OCI-LY1 (cell line): ENCODE measurements around the gene ILF2.
A peak's percentile ranks its signal among the peaks of the same experiment; 100 is the strongest.
"Not testable (repeated sequence)": the region's sequence is repeated elsewhere in the genome, so short reads cannot be mapped to it uniquely, and the experiment has no call there.

Source experiments
- H2AFZ ChIP-seq: fragments of 200-600 bp; sonication (generic), shearing (Covaris generic); 2 replicates; pipeline ENCODE4 v1.6.0; 2014; ENCODE audit warnings: antibody characterized with exemption, mild to moderate bottlenecking, low read length
- H3F3A ChIP-seq: fragments of 200-600 bp; sonication (generic), shearing (Covaris generic); 2 replicates; pipeline ENCODE4 v1.6.0; 2014; ENCODE audit warnings: mild to moderate bottlenecking, antibody characterized with exemption, low read length, moderate library complexity; ENCODE audit not compliant: insufficient read depth
- H3K27ac ChIP-seq: fragments of 200-600 bp; sonication (generic); 2 replicates; pipeline ENCODE4 v1.5.1; 2014; ENCODE audit warnings: low read length, mixed run types, mild to moderate bottlenecking, low read depth; ENCODE audit not compliant: poor library complexity, severe bottlenecking
- H3K27me3 ChIP-seq: fragments of 200-600 bp; sonication (generic); 2 replicates; pipeline ENCODE4 v1.6.0; 2014; ENCODE audit warnings: antibody characterized with exemption, mild to moderate bottlenecking, low read length, moderate library complexity; ENCODE audit not compliant: insufficient read depth
- H3K36me3 ChIP-seq: fragments of 200-600 bp; sonication (generic); 2 replicates; pipeline ENCODE4 v1.6.1; 2014; ENCODE audit warnings: mild to moderate bottlenecking, antibody characterized with exemption, low read length, moderate library complexity, mixed read lengths; ENCODE audit not compliant: insufficient read depth
- H3K4me1 ChIP-seq: fragments of 200-600 bp; sonication (generic); 2 replicates; pipeline ENCODE4 v1.5.1; 2014; ENCODE audit warnings: mild to moderate bottlenecking, low read length, moderate library complexity; ENCODE audit not compliant: insufficient read depth, severe bottlenecking
- H3K4me2 ChIP-seq: fragments of 200-600 bp; sonication (generic), shearing (Covaris generic); 2 replicates; pipeline ENCODE4 v1.6.1; 2014; ENCODE audit warnings: low read length
- H3K4me3 ChIP-seq: fragments of 200-600 bp; sonication (generic); 2 replicates; pipeline ENCODE4 v1.5.1; 2014; ENCODE audit warnings: low read length, low read depth, mild to moderate bottlenecking, mixed read lengths; ENCODE audit not compliant: poor library complexity, severe bottlenecking
- H3K79me2 ChIP-seq: fragments of 200-600 bp; shearing (Covaris generic); 2 replicates; pipeline ENCODE4 v1.6.1; 2016; ENCODE audit warnings: mixed run types, low read length, mixed read lengths; ENCODE audit not compliant: insufficient read depth
- H3K9ac ChIP-seq: fragments of 200-600 bp; sonication (generic), shearing (Covaris generic); 2 replicates; pipeline ENCODE4 v1.6.1; 2014; ENCODE audit warnings: mild to moderate bottlenecking, low read length, mixed read lengths
- H3K9me2 ChIP-seq: fragments of 200-600 bp; sonication (generic), shearing (Covaris generic); 2 replicates; pipeline ENCODE4 v1.6.1; 2014; ENCODE audit warnings: low read depth, mild to moderate bottlenecking, low read length, mixed read lengths
- H3K9me3 ChIP-seq: fragments of 200-600 bp; shearing (Covaris generic); 2 replicates; pipeline ENCODE4 v1.6.1; 2014; ENCODE audit warnings: low read length, mixed read lengths
- H4K20me1 ChIP-seq: fragments of 200-600 bp; sonication (generic), shearing (Covaris generic); 2 replicates; pipeline ENCODE4 v1.6.0; 2016; ENCODE audit warnings: mild to moderate bottlenecking, low read length; ENCODE audit not compliant: insufficient read depth
- CTCF ChIP-seq: fragments of 200-600 bp; sonication (generic), shearing (Covaris generic); IDR thresholded peaks from 2 replicates; pipeline ENCODE4 v1.5.1; 2017; ENCODE audit warnings: mild to moderate bottlenecking, antibody characterized with exemption, low read length, moderate library complexity, mixed read lengths
- EZH2 ChIP-seq: fragments of 200-600 bp; sonication (generic), shearing (Covaris generic); IDR thresholded peaks from 2 replicates; pipeline ENCODE4 v1.8.0; 2017; ENCODE audit warnings: borderline replicate concordance, mixed run types, mild to moderate bottlenecking, antibody characterized with exemption, low read length, moderate library complexity, mixed read lengths

The ILF2 gene

GRCh38 chr1:153673511-153673910, 2.7 kb upstream of the ILF2 start:
- Histone ChIP-seq H3F3A (no peaks in the 10 kb centered on the region), H3K79me2 (peaks cover 18% of the 10 kb centered on the region), H3K4me2 (no peak overlapping the region), H3K36me3 (peaks cover 21% of the 10 kb centered on the region), H3K27ac (no peak overlapping the region), H4K20me1 (no peaks in the 10 kb centered on the region), H2AFZ (no peak overlapping the region), H3K27me3 (no peaks in the 10 kb centered on the region), H3K9me2 (no peaks in the 10 kb centered on the region), H3K9ac (no peak overlapping the region), H3K4me3 (no peak overlapping the region), H3K9me3 (no peaks in the 10 kb centered on the region), H3K4me1 (peaks cover 14% of the 10 kb centered on the region)
- no peak for TF ChIP-seq EZH2
- no peak for TF ChIP-seq CTCF

GRCh38 chr1:153671628-153672353, 998 bp upstream of the ILF2 start:
- Histone ChIP-seq H2AFZ (peak overlapping the region; percentile 97; the same call in 1 of the 2 replicates), H3K4me1 (peaks cover 17% of the 10 kb centered on the region), H3K36me3 (peaks cover 38% of the 10 kb centered on the region), H3K9ac (peak overlapping the region; percentile 67), H3K4me2 (peak overlapping the region; percentile 91), H3K79me2 (peaks cover 18% of the 10 kb centered on the region), H3K27ac (peak overlapping the region; percentile 44), H3K4me3 (peak overlapping the region; percentile 64)
- H3F3A ChIP-seq, H3K9me3 ChIP-seq, H3K9me2 ChIP-seq, H4K20me1 ChIP-seq, H3K27me3 ChIP-seq: not testable (repeated sequence)
- 0 out of 2 replicates have a peak, but pooled peaks have one; percentile 21 for TF ChIP-seq CTCF

- H3F3A ChIP-seq = no peaks in the 10 kb centered on the region
Observed at GRCh38 chr1:153670257-153670858, 435 bp downstream of the ILF2 start.

More at GRCh38 chr1:153670257-153670858, 435 bp downstream of the ILF2 start:
- H3K9me2 ChIP-seq = no peaks in the 10 kb centered on the region
- peaks cover 17% of the 10 kb centered on the region for H3K4me1 ChIP-seq
- H3K36me3 ChIP-seq = peaks cover 53% of the 10 kb centered on the region
- peak overlapping the region; percentile 96 for H3K9ac ChIP-seq
- TF ChIP-seq CTCF = no peak
- TF ChIP-seq EZH2 = no peak
- H3K9me3 ChIP-seq = no peaks in the 10 kb centered on the region
- peak overlapping the region; percentile 96 for H3K4me3 ChIP-seq
- peaks cover 18% of the 10 kb centered on the region for H3K79me2 ChIP-seq
- H3K27ac ChIP-seq = peak overlapping the region; percentile 63
- H3K4me2 ChIP-seq = peak overlapping the region; percentile 91
- no peaks in the 10 kb centered on the region for H4K20me1 ChIP-seq
- H3K27me3 ChIP-seq = no peaks in the 10 kb centered on the region
- H2AFZ ChIP-seq = no peak overlapping the region
